GM12873 (cell line): ENCODE data around the gene C19orf85.

Source experiments
- TF ChIP-seq, protein P1 (sequence below): IDR thresholded peaks from 2 replicates; pipeline ENCODE4 v1.5.1; 2012; ENCODE audit warnings: low read depth, mild to moderate bottlenecking, moderate library complexity, low read length, control low read depth; ENCODE audit not compliant: insufficient read depth; ENCODE audit errors: missing control alignments

Gene C19orf85

GRCh38 chr19:55443824-55444480, 20.6 kb downstream of the C19orf85 start:
- TF ChIP-seq, protein P1, sequence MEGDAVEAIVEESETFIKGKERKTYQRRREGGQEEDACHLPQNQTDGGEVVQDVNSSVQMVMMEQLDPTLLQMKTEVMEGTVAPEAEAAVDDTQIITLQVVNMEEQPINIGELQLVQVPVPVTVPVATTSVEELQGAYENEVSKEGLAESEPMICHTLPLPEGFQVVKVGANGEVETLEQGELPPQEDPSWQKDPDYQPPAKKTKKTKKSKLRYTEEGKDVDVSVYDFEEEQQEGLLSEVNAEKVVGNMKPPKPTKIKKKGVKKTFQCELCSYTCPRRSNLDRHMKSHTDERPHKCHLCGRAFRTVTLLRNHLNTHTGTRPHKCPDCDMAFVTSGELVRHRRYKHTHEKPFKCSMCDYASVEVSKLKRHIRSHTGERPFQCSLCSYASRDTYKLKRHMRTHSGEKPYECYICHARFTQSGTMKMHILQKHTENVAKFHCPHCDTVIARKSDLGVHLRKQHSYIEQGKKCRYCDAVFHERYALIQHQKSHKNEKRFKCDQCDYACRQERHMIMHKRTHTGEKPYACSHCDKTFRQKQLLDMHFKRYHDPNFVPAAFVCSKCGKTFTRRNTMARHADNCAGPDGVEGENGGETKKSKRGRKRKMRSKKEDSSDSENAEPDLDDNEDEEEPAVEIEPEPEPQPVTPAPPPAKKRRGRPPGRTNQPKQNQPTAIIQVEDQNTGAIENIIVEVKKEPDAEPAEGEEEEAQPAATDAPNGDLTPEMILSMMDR = no peak

- TF ChIP-seq, protein P1 = no peak
Observed at GRCh38 chr19:55443045-55443823, 21.3 kb downstream of the C19orf85 start, which contains the start of gene SHISA7. SHISA7 (minus strand) TSS chr19:55443300; CDS start chr19:55442863, 437 bp downstream.

- TF ChIP-seq, protein P1 = no peak
Observed at GRCh38 chr19:55442372-55442961, 22.1 kb downstream of the C19orf85 start.

GRCh38 chr19:55441692-55442321, 22.7 kb downstream of the C19orf85 start:
- TF ChIP-seq, protein P1 = no peak

DNA sequence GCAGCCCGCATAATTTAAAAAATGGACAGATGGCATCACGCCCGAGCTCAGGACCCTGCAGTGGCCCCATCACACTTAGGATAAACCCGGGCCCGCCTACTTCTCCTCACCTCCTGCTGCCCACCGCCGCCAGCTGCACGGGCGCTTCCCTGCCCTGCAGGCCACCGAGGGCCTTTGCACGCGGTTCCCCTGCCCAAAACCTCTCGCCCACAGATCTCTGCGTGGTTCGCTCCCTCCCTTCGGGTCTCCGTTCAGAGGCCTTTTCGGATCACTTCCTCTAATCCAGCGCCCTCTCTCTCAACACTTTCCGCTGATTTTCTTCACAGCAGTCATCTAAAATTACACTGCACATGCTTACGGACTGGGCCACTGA, 23.2 kb downstream of the C19orf85 start:
- TF ChIP-seq, protein P1 = no peak

DNA sequence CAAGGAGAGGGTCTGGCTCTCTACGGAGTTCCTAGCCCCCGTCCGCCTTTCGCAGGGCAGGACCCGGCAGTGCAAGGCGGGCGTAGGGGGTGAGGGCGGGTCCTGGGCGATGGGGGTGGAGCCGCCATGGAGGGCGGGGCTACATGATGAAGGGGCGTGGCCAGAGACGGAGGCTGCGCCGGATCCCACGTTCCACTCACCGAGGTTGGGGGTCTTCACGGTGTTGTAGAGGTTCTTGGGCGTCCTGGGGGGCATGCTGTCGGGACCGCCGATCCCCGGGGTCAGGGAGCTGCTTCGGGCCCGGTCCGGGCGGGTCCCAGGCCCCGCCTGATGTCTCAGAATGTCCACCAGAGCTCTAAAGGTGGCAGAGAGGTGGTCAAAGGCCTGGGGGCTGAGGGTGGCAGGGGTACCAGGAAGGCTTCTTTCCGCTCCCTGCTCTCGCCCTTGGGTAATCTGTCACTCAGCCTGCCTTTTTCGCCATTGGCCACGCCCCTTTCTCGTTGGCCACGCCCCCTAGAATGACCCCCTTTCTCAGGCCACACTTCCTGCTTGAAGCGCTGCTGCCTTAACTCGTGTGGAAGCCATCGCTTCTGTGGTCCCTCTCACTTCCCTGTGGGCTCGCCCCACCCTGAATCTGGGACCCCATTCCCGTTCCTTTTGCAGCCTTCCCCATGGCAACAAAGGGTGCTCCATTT, 24.0 kb downstream of the C19orf85 start:
- TF ChIP-seq, protein P1 = no peak
